ENCODE data around the gene SPRR2A.

SPRR2A gene

DNA sequence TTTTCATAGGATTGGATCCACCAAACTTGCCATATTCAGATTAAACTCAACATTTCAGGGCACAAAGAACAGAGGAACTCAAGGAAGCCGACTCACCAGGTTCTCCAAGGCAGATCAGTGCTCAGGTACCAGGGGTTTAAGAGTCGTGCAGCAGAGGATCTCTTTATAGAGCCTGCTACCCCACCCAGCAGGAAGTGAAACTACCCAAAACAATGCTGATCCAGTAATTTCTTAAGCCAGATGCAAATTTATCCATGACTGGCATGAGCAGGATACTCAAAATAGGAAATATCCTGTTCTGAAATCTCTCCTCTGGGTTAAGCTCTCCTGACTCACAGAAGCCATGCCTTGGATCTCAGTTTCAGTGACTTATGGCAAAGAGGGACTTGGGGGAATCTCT lies at the start of gene SPRR2A:
Gene SPRR2A, minus strand, starts transcription at position 138 of the 400 bp plus-strand sequence. CDS start 777 bp downstream, outside the sequence.
- DNase-seq (ENCODE audit: low read depth), result no peak
- no peak within 1 kb of the TSS for H3K4me3 ChIP-seq (ENCODE audit: low read depth, low read length)
- TF ChIP-seq, protein P1, sequence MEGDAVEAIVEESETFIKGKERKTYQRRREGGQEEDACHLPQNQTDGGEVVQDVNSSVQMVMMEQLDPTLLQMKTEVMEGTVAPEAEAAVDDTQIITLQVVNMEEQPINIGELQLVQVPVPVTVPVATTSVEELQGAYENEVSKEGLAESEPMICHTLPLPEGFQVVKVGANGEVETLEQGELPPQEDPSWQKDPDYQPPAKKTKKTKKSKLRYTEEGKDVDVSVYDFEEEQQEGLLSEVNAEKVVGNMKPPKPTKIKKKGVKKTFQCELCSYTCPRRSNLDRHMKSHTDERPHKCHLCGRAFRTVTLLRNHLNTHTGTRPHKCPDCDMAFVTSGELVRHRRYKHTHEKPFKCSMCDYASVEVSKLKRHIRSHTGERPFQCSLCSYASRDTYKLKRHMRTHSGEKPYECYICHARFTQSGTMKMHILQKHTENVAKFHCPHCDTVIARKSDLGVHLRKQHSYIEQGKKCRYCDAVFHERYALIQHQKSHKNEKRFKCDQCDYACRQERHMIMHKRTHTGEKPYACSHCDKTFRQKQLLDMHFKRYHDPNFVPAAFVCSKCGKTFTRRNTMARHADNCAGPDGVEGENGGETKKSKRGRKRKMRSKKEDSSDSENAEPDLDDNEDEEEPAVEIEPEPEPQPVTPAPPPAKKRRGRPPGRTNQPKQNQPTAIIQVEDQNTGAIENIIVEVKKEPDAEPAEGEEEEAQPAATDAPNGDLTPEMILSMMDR (IDR thresholded peaks at IDR 0.05; ENCODE audit: low read depth, low read length, missing control alignments), result no peak

DNA sequence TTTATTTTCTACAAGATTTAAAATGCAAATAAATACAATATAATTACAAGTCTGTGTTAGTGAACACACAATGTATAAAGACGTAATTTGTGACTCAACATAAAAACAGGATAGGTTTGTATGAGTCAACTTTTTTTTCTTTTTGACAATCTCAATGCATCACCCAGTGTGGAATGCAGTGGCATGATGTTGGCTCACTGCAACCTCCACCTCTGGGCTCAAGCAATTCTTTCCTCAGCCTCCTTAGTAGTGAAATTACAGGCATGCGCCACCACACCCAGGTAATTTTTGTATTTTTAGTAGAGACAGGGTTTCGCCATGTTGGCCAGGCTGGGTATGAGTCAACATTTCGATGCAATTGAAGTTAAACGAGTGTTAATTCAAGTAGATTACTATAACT lies 42.9 kb upstream of the SPRR2A start:
- TF ChIP-seq, protein P1 (IDR thresholded peaks at IDR 0.05; ENCODE audit: low read depth, low read length, missing control alignments), result no peak
- DNase-seq (ENCODE audit: low read depth), result no peak
- H3K4me3 ChIP-seq (ENCODE audit: low read depth, low read length), result no peak overlapping the region

DNA sequence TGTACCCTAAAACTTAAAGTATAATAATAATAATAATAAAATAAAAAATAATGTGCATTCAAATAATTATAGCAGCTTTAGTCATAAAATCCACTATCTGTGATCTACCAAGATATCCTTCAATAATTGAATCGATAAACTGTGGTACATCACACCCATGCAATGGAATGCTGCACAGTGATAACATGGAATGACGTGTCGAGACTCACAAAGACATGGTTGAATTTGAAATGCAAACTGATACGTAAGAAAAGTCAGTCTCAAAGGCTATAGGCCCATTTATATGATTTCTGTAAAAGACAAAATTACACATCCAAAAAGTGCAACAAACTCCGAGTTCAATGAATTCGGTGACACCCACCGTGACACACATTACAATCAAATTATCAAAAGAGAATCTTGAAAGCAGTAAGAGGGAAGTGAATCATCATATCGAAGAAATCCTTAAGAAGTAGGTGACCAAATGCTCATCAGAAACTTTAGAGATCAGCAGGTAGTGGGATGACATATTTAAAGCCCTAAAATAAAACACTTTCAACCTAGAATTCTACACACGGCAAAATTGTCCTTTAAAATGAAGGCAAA lies 42.2 kb upstream of the SPRR2A start:
- TF ChIP-seq, protein P1 (IDR thresholded peaks at IDR 0.05; ENCODE audit: low read depth, low read length, missing control alignments), result no peak
- no peak overlapping the region for H3K4me3 ChIP-seq (ENCODE audit: low read depth, low read length)
- DNase-seq (ENCODE audit: low read depth), result no peak

DNA sequence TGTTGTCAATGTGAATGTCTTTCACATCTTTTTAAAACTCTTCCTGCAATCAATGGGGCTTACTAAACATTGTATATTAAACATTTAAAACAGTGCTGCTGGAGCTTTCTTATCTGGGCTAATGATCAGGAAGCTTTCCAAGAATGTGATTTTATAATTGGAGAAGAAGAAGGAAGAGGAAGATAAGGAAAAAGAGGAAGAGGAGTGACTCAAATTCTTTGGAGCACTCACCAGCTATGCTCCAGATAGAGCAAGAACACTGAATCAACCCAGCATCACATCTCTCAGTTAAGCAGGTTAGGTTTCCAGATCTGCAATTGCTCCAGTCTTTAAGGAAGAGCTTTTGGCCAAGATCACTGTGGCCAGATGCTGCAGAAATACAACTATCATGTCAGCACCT lies 38.5 kb upstream of the SPRR2A start:
- TF ChIP-seq, protein P1 (IDR thresholded peaks at IDR 0.05; ENCODE audit: low read depth, low read length, missing control alignments), result no peak
- DNase-seq (ENCODE audit: low read depth), result no peak
- no peak overlapping the region for H3K4me3 ChIP-seq (ENCODE audit: low read depth, low read length)

DNA sequence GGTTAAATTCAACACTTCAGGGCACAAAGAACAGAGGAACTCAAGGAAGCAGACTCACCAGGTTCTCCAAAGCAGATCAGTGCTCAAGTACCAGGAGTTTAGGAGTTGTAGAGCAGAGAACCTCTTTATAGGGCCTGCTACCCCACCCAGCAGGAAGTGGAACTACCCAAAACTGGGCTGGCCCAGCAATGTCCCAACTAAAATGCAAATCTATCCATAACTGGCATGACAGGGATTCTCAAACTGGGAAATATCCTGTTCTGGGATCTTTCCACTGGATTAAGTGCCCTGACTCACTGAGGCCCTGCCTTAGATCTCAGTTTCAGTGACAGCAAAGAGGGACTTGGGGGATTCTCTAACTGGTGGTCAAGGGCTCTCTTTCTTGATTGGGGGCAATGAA lies 37.1 kb upstream of the SPRR2A start, which contains the start of gene SPRR2E:
Gene SPRR2E, minus strand, starts transcription at position 101 of the 400 bp plus-strand sequence. CDS start 775 bp downstream, outside the sequence.
- TF ChIP-seq, protein P1 (IDR thresholded peaks at IDR 0.05; ENCODE audit: low read depth, low read length, missing control alignments), result no peak
- no peak within 1 kb of the TSS for H3K4me3 ChIP-seq (ENCODE audit: low read depth, low read length)
- DNase-seq (ENCODE audit: low read depth), result no peak

DNA sequence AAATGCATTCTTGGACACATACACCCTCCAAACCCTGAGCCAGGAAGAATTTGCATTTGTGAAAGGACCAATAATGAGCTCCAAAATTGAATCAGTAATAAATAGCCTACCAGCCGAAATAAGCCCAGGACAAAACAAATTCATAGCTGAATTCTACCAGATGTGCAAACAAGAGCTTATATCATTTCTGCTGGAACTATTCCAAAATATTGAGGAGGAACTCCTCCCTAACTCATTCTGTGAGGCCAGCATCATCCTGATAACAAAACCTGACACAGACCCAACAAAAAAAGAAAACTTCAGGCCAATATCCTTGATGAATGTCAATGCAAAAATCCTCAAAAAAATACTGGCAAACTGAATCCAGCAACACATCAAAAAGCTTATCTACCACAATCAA lies 30.3 kb upstream of the SPRR2A start:
- TF ChIP-seq, protein P1 (IDR thresholded peaks at IDR 0.05; ENCODE audit: low read depth, low read length, missing control alignments), result no peak

DNA sequence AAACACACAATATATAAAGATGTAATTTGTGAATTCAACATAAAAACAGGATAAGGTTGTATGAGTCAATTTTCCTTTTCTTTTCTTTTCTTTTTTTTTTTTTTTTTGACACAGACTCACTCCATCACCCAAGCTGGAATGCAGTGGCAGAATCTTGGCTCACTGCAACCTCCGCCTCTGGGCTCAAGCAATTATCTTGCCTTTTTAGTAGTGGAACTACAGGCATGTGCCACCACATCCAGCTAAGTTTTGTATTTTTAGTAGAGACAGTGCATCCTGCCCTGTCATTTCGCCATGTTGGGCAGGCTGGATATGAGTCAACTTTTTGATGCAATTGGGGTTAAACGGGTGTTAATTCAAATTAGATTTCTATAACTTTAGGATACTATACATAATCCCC lies 24.4 kb upstream of the SPRR2A start:
- TF ChIP-seq, protein P1 (IDR thresholded peaks at IDR 0.05; ENCODE audit: low read depth, low read length, missing control alignments), result no peak
- no peak for DNase-seq (ENCODE audit: low read depth)
- H3K4me3 ChIP-seq (ENCODE audit: low read depth, low read length), result no peak overlapping the region

More for the DNA sequence above, 30.3 kb upstream of the SPRR2A start:
- no peak for DNase-seq (ENCODE audit: low read depth)
- no peak overlapping the region for H3K4me3 ChIP-seq (ENCODE audit: low read depth, low read length)

All from GM12864 (cell line).